WERI-Rb-1 (cell line): ENCODE results near the gene HMG20B.
A peak's percentile ranks its signal among the peaks of the same experiment; 100 is the strongest.

Source experiments
- DNase-seq: peaks from one replicate; pipeline ENCODE4 v3.0.0-alpha.2; 2020
- H3K27ac ChIP-seq: fragments of 250-450 bp; sonication (Bioruptor Pico); 2 replicates; pipeline ENCODE4 v1.5.1; 2020; ENCODE audit warnings: mild to moderate bottlenecking, moderate library complexity
- H3K27me3 ChIP-seq: fragments of 250-450 bp; sonication (Bioruptor Pico); 2 replicates; pipeline ENCODE4 v1.5.1; 2021; ENCODE audit warnings: mild to moderate bottlenecking, low read depth, moderate library complexity; ENCODE audit not compliant: insufficient read depth, severe bottlenecking
- H3K36me3 ChIP-seq: fragments of 250-450 bp; sonication (Bioruptor Pico); 2 replicates; pipeline ENCODE4 v1.5.1; 2020; ENCODE audit warnings: mild to moderate bottlenecking, moderate library complexity
- H3K4me3 ChIP-seq: 2 replicates; pipeline ENCODE4 v1.5.1; 2011; ENCODE audit warnings: low read depth, mild to moderate bottlenecking, control low read depth, low read length
- H3K9me3 ChIP-seq: fragments of 250-450 bp; sonication (Bioruptor Pico); 2 replicates; pipeline ENCODE4 v1.5.1; 2021; ENCODE audit warnings: mild to moderate bottlenecking, moderate library complexity; ENCODE audit not compliant: severe bottlenecking
- TF ChIP-seq, protein P1 (sequence below): IDR thresholded peaks from 2 replicates; pipeline ENCODE4 v1.5.1; 2011; ENCODE audit warnings: low read depth, mild to moderate bottlenecking, control low read depth, inconsistent platforms, low read length

Gene HMG20B

DNA sequence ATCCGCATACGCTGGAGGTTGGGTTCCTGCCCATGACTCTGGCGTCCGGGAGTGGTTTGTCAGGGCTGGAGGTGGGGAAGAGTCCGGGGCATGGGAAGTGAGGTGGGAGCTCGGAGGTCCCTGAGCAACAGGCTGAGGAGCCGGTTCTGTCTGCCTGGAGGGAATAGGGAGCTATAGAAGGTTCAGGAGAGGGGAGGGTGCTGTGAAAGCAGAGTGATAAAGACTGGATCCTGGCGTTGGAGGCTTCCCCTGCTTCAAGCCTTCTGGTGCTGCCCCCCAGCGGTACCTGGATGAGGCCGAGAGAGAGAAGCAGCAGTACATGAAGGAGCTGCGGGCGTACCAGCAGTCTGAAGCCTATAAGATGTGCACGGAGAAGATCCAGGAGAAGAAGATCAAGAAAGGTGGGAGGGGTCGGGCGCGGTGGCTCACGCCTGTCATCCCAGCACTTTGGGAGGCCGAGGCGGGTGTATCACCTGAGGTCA, 2.6 kb downstream of the HMG20B start:
- no peak overlapping the region for H3K4me3 ChIP-seq
- no peak overlapping the region for H3K27ac ChIP-seq
- peak; percentile 65 for DNase-seq

DNA sequence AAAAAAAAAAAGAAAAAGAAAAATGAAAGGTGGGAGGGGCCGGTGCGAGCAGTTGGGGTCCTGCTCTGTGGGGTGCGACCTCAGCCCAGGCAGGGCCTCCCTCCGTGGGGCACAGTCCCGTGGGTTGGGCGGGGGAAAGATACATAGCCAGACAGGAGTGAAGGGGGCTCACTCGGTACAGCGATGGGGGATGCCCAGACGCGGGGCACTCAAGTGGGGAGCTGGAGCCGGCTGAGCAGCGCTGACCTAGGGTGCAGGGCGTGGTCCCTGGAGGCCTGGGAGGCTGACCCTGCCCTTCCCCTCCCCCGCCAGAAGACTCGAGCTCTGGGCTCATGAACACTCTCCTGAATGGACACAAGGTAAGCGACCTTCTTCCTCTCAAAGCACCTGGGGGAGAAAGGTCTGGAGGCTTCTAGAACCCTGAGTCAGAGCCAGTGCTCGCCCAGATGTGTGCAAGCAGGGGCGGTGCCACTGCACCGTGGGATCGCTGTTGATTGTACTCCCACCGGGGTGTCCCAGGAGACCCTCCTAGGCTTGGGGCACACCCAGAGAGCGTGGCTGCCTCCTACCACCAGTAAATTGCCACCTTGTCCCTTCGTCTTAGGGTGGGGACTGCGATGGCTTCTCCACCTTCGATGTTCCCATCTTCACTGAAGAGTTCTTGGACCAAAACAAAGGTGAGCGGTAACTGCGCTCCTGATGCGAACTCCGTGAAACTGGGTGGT, 3.4 kb downstream of the HMG20B start:
- Histone ChIP-seq H3K27me3 (no peaks in the 10 kb centered on the region), H3K27ac (no peak overlapping the region), H3K9me3 (no peaks in the 10 kb centered on the region), H3K36me3 (peaks cover 19% of the 10 kb centered on the region), H3K4me3 (no peak overlapping the region)
- no peak for DNase-seq
- TF ChIP-seq, protein P1, sequence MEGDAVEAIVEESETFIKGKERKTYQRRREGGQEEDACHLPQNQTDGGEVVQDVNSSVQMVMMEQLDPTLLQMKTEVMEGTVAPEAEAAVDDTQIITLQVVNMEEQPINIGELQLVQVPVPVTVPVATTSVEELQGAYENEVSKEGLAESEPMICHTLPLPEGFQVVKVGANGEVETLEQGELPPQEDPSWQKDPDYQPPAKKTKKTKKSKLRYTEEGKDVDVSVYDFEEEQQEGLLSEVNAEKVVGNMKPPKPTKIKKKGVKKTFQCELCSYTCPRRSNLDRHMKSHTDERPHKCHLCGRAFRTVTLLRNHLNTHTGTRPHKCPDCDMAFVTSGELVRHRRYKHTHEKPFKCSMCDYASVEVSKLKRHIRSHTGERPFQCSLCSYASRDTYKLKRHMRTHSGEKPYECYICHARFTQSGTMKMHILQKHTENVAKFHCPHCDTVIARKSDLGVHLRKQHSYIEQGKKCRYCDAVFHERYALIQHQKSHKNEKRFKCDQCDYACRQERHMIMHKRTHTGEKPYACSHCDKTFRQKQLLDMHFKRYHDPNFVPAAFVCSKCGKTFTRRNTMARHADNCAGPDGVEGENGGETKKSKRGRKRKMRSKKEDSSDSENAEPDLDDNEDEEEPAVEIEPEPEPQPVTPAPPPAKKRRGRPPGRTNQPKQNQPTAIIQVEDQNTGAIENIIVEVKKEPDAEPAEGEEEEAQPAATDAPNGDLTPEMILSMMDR = no peak

More for the DNA sequence above, 2.6 kb downstream of the HMG20B start:
- H3K27me3 ChIP-seq = no peaks in the 10 kb centered on the region
- H3K9me3 ChIP-seq = no peaks in the 10 kb centered on the region
- H3K36me3 ChIP-seq = peaks cover 19% of the 10 kb centered on the region
- TF ChIP-seq, protein P1 = peak; percentile 65

DNA sequence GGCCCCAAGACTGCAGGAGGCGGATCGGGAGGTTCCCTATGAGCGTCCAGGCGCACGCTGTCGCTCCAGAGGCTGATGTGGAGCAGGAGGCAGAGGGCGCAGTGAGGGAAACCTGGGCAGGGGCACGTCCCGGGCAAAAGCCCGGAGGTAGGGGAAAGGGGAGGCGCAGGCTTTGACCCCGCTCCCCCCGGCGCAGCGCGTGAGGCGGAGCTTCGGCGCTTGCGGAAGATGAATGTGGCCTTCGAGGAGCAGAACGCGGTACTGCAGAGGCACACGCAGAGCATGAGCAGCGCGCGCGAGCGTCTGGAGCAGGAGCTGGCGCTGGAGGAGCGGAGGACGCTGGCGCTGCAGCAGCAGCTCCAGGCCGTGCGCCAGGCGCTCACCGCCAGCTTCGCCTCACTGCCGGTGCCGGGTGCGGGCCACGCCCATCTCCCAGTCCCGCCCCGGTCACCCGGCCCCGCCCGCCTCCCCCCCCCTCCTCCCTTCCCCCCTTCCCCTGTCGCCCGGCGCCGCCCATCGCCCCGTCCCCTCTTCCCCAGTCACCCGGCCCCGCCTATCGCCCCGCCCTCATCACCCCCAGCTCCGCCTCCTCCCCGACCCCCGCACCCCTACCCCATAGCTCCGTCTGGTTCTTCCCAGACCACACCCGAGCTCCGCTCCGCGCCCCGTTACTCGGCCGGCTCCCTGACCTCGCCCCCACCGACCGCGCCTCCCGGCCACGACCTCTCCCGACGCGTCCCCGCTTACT, 4.1 kb downstream of the HMG20B start:
- Histone ChIP-seq H3K36me3 (peaks cover 19% of the 10 kb centered on the region), H3K27ac (no peak overlapping the region), H3K9me3 (no peaks in the 10 kb centered on the region), H3K4me3 (no peak overlapping the region), H3K27me3 (no peaks in the 10 kb centered on the region)
- DNase-seq = no peak
- TF ChIP-seq, protein P1 = no peak

DNA sequence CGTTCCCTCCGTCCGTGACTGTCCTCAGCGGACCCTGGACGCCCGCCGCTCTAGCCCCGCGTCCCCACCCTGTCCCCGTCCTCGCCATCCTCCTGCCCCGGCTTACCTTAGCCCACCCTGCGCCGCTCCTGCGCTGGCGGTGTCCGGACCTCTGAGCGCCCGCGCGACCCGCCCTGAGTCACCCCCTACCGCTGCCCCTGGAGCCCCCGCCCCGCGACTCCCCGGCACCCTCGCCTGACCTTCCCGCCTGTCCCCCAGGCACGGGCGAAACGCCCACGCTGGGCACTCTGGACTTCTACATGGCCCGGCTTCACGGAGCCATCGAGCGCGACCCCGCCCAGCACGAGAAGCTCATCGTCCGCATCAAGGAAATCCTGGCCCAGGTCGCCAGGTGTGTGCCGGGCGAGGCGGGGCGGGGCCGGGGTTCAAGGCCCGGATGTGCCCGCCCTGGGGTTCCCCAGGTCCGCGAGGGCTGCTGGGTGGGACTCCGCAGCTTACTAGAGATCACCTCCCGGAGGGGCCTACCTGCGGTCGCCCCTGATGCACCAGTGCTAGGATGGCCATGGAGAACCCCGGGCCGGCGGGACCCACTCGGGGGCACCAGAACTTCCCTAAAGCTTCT, 5.1 kb downstream of the HMG20B start:
- TF ChIP-seq, protein P1 = no peak
- DNase-seq = no peak
- H3K36me3 ChIP-seq = peaks cover 19% of the 10 kb centered on the region
- H3K9me3 ChIP-seq = no peaks in the 10 kb centered on the region
- no peak overlapping the region for H3K4me3 ChIP-seq
- no peaks in the 10 kb centered on the region for H3K27me3 ChIP-seq
- H3K27ac ChIP-seq = no peak overlapping the region

DNA sequence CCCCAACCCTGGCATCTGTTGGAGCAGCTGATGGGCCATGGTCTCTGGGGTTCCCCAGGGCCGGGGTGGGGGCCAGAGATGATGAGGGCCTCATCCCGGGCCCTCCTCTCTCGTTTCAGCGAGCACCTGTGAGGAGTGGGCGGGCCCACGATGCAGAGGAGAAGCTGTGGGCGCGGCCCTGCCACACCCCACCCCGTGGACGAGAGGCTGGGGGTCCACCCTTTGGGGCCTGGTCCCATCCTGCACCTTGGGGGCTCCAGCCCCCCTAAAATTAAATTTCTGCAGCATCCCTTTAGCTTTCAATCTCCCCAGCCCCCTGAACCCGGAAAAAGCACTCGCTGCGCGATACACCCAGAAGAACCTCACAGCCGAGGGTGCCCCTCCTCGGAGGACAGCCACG, 5.6 kb downstream of the HMG20B start:
- Histone ChIP-seq H3K27me3 (no peaks in the 10 kb centered on the region), H3K4me3 (no peak overlapping the region), H3K9me3 (no peaks in the 10 kb centered on the region), H3K27ac (no peak overlapping the region), H3K36me3 (peaks cover 19% of the 10 kb centered on the region)
- DNase-seq = no peak
- TF ChIP-seq, protein P1 = no peak
